WERI-Rb-1 (cell line): Measurements from ENCODE around the gene COL20A1.

Source experiments
- DNase-seq: peaks from one replicate; pipeline ENCODE4 v3.0.0-alpha.2; 2020
- H3K27ac ChIP-seq: fragments of 250-450 bp; sonication (Bioruptor Pico); 2 replicates; pipeline ENCODE4 v1.5.1; 2020; ENCODE audit warnings: mild to moderate bottlenecking, moderate library complexity
- H3K27me3 ChIP-seq: fragments of 250-450 bp; sonication (Bioruptor Pico); 2 replicates; pipeline ENCODE4 v1.5.1; 2021; ENCODE audit warnings: mild to moderate bottlenecking, low read depth, moderate library complexity; ENCODE audit not compliant: insufficient read depth, severe bottlenecking
- H3K36me3 ChIP-seq: fragments of 250-450 bp; sonication (Bioruptor Pico); 2 replicates; pipeline ENCODE4 v1.5.1; 2020; ENCODE audit warnings: mild to moderate bottlenecking, moderate library complexity
- H3K4me3 ChIP-seq: 2 replicates; pipeline ENCODE4 v1.5.1; 2011; ENCODE audit warnings: low read depth, mild to moderate bottlenecking, control low read depth, low read length
- H3K9me3 ChIP-seq: fragments of 250-450 bp; sonication (Bioruptor Pico); 2 replicates; pipeline ENCODE4 v1.5.1; 2021; ENCODE audit warnings: mild to moderate bottlenecking, moderate library complexity; ENCODE audit not compliant: severe bottlenecking
- TF ChIP-seq, protein P1 (sequence below): IDR thresholded peaks from 2 replicates; pipeline ENCODE4 v1.5.1; 2011; ENCODE audit warnings: low read depth, mild to moderate bottlenecking, control low read depth, inconsistent platforms, low read length

Gene COL20A1

DNA sequence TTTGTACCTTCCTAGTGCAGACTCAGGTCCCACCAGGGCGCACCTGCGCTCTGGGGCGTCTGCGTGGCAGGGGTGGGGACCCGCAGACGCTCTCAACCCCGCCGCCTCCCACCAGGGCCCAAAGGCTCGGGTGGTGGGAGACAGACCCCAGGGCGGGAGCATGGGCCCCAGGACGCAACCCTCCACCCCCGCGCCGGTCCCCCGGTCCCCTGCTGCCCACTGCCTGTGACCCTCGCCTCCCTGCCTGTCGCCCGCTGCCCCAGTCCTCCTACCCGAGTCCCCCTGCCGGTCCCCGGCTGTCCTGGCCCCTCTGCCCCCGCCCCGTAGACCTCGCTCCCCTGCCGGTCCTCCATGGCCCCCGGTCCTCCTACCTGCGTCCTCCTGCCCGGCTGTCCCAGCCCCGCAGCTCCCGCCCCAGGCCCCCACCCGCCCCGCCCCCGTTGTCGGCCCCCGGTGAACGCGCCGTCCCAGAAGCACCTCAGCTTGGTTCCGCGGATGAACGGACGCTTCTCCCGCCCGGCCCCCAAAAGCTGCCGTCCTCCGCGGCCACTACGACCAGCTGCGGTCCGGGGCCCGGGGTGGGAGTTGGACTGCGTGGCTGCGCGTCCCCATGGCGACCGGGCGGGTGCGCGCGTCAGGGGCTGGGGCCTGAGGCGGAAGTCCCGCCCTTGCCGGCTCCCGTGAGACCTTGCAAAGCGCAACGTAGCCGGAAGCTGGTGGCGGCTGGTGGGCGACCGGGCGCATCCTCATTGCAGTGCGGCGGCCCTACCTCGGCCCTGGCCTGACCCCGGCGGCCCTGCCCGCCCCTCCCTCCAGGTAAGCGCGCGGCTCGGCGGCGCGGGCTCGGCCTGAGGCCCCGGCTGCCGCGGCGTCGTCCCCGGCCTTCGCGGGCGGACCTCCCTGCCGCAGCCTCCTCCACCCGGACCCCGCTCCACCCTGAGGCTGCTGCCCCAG, 20.6 kb upstream of the COL20A1 start, which contains the start of gene ARFGAP1:
Gene ARFGAP1 (plus strand): TSS at position 709 of the 954 bp plus-strand sequence. CDS start 2,768 bp downstream, outside the sequence.
- no peaks in the 10 kb centered on the region for H3K27me3 ChIP-seq
- no peaks in the 10 kb centered on the region for H3K9me3 ChIP-seq
- DNase-seq, result peak; percentile 89
- H3K36me3 ChIP-seq, result peaks cover 17% of the 10 kb centered on the region
- peak within 1 kb of the TSS; percentile 79 for H3K4me3 ChIP-seq
- TF ChIP-seq, protein P1, sequence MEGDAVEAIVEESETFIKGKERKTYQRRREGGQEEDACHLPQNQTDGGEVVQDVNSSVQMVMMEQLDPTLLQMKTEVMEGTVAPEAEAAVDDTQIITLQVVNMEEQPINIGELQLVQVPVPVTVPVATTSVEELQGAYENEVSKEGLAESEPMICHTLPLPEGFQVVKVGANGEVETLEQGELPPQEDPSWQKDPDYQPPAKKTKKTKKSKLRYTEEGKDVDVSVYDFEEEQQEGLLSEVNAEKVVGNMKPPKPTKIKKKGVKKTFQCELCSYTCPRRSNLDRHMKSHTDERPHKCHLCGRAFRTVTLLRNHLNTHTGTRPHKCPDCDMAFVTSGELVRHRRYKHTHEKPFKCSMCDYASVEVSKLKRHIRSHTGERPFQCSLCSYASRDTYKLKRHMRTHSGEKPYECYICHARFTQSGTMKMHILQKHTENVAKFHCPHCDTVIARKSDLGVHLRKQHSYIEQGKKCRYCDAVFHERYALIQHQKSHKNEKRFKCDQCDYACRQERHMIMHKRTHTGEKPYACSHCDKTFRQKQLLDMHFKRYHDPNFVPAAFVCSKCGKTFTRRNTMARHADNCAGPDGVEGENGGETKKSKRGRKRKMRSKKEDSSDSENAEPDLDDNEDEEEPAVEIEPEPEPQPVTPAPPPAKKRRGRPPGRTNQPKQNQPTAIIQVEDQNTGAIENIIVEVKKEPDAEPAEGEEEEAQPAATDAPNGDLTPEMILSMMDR, result no peak
- peak within 1 kb of the TSS; percentile 72 for H3K27ac ChIP-seq

DNA sequence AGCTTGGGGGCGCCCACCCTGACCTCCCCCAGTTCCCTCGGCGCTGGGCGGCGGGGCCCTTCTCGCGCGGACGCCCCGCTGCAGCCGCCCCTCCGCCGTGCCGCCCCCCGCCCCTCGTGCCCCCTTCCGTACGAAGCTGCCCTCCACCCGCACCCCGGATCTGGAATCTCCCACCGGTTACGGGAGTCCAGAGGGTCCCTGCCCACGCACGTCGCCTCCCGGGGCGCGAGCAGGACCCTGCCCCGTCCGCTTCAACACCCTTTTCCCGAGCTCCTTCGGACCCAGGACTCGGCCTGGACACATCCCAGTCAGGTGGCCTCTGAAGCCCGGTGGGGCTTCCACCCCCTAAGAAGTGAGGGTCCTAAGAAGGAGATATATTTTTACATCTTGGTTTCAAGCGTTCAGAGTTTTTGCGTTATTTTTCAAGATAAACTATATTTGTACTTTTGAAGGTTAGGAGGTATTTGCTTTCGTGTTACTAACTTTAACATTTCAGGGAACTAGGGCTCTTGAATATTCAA, 19.9 kb upstream of the COL20A1 start:
- no peak for DNase-seq
- Histone ChIP-seq H3K36me3 (peaks cover 24% of the 10 kb centered on the region), H3K9me3 (no peaks in the 10 kb centered on the region), H3K27ac (peak overlapping the region; percentile 72), H3K4me3 (peak overlapping the region; percentile 79), H3K27me3 (no peaks in the 10 kb centered on the region)
- TF ChIP-seq, protein P1, result no peak

- H3K27me3 ChIP-seq, result no peaks in the 10 kb centered on the region
- H3K27ac ChIP-seq, result no peak overlapping the region
- TF ChIP-seq, protein P1, result no peak
- no peak for DNase-seq
- H3K9me3 ChIP-seq, result no peaks in the 10 kb centered on the region
- H3K36me3 ChIP-seq, result peaks cover 28% of the 10 kb centered on the region
- H3K4me3 ChIP-seq, result peak overlapping the region; percentile 79
Measured at GRCh38 chr20:63273635-63274380, 19.2 kb upstream of the COL20A1 start.

- DNase-seq, result no peak
- TF ChIP-seq, protein P1, result no peak
- Histone ChIP-seq H3K36me3 (peaks cover 36% of the 10 kb centered on the region), H3K27me3 (no peaks in the 10 kb centered on the region), H3K9me3 (no peaks in the 10 kb centered on the region), H3K27ac (no peak overlapping the region), H3K4me3 (no peak overlapping the region)
Measured at GRCh38 chr20:63274381-63275228, 18.4 kb upstream of the COL20A1 start.

DNA sequence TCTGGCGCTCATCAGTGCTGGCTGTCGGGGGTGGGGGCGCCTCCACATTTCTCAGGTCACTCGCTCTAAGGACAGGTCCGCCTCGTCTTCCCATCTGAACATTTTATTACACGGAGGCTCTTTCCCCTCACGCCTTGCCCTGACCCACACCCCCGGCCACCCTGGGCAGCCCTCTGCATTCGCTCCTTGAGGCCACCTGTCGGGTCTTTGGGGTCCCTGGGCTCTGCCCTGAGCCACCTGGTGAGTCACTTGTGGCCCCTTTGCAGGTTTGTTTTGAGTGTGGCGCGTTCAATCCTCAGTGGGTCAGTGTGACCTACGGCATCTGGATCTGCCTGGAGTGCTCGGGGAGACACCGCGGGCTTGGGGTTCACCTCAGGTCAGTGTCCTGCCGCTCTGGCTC, 17.2 kb upstream of the COL20A1 start:
- Histone ChIP-seq H3K27me3 (no peaks in the 10 kb centered on the region), H3K36me3 (peaks cover 46% of the 10 kb centered on the region), H3K9me3 (no peaks in the 10 kb centered on the region), H3K27ac (no peak overlapping the region), H3K4me3 (no peak overlapping the region)
- no peak for DNase-seq
- TF ChIP-seq, protein P1, result no peak
